IMR-90 (cell line): Measurements from ENCODE around the gene TDRD3. TPM values are rescaled to one million over a fixed set of nuclear protein-coding genes. Genes with fewer than 3 reads are reported as not detected.

Experiments
- ATAC-seq: fragments of 200-7000 bp; cut with Tn5 transposase; 2 replicates; pipeline ENCODE4 v1.9.1; 2020; ENCODE audit warnings: low read depth, mild to moderate bottlenecking, moderate library complexity
- BruUV-seq: library from RNA; stranded (reverse); fragments of 400-500 nt; replicated peaks from 2 replicates; lab custom pipeline; 2021; lab: Mats Ljungman, UMichigan
- CTCF ChIA-PET: fragments of 300-600 bp; formaldehyde crosslinking; extraction: SDS; loops from one replicate; lab custom pipeline; 2021; ENCODE audit warnings: antibody characterized with exemption; lab: Yijun Ruan, JAX
- POLR2A ChIA-PET: fragments of 300-600 bp; sonication (Branson Sonifier 250); formaldehyde crosslinking; loops from one replicate; lab custom pipeline; 2022; ENCODE audit warnings: antibody characterized with exemption; ENCODE audit not compliant: unreplicated experiment; lab: Charles Lee
- DNase-seq: peaks from one replicate; pipeline ENCODE4 v3.0.0; 2013
- H2AFZ ChIP-seq: replicated peaks from 2 replicates; pipeline ENCODE3; 2013; ENCODE audit warnings: low read length, mild to moderate bottlenecking; ENCODE audit not compliant: poor library complexity
- H2AK5ac ChIP-seq: 2 replicates; pipeline ENCODE4 v1.6.1; 2013; ENCODE audit warnings: low read depth, low read length, inconsistent platforms
- H2AK9ac ChIP-seq: replicated peaks from 2 replicates; pipeline ENCODE3; 2013; ENCODE audit warnings: mild to moderate bottlenecking, low read depth, low read length, moderate library complexity; ENCODE audit not compliant: poor library complexity
- H2BK120ac ChIP-seq: 2 replicates; pipeline ENCODE4 v1.6.1; 2013; ENCODE audit warnings: low read depth, low read length, inconsistent platforms
- H2BK15ac ChIP-seq: 3 replicates; pipeline ENCODE4 v1.6.1; 2013; ENCODE audit warnings: low read depth, low read length, inconsistent platforms
- H2BK20ac ChIP-seq: 2 replicates; pipeline ENCODE4 v1.6.1; 2013; ENCODE audit warnings: low read depth, mild to moderate bottlenecking, inconsistent platforms, low read length, moderate library complexity
- H2BK5ac ChIP-seq: 2 replicates; pipeline ENCODE4 v1.6.1; 2013; ENCODE audit warnings: mild to moderate bottlenecking, low read depth, low read length, inconsistent platforms; ENCODE audit not compliant: poor library complexity, severe bottlenecking
- H3K14ac ChIP-seq: replicated peaks from 2 replicates; pipeline ENCODE4 v1.6.1; 2013; ENCODE audit warnings: low read depth, low read length, inconsistent platforms
- H3K18ac ChIP-seq: 2 replicates; pipeline ENCODE4 v1.6.1; 2013; ENCODE audit warnings: low read depth, low read length, control low read depth
- H3K23ac ChIP-seq: 2 replicates; pipeline ENCODE4 v1.6.1; 2013; ENCODE audit warnings: low read depth, low read length, inconsistent platforms
- H3K27ac ChIP-seq: 2 replicates; pipeline ENCODE4 v1.5.1; 2013; ENCODE audit warnings: mild to moderate bottlenecking, control low read depth, low read length; ENCODE audit not compliant: insufficient read depth
- H3K27me3 ChIP-seq: 2 replicates; pipeline ENCODE4 v1.6.1; 2013; ENCODE audit warnings: low read length; ENCODE audit not compliant: control insufficient read depth, insufficient read depth
- H3K36me3 ChIP-seq: 2 replicates; pipeline ENCODE4 v1.6.1; 2013; ENCODE audit warnings: low read length, mixed read lengths; ENCODE audit not compliant: control insufficient read depth, insufficient read depth
- H3K4ac ChIP-seq: 2 replicates; pipeline ENCODE4 v1.6.1; 2013; ENCODE audit warnings: low read depth, low read length, inconsistent platforms
- H3K4me1 ChIP-seq: 2 replicates; pipeline ENCODE4 v1.6.1; 2013; ENCODE audit warnings: low read length, mixed read lengths; ENCODE audit not compliant: control insufficient read depth, insufficient read depth
- H3K4me2 ChIP-seq: 2 replicates; pipeline ENCODE4 v1.6.1; 2013; ENCODE audit warnings: low read depth, mild to moderate bottlenecking, control low read depth, low read length, moderate library complexity
- H3K4me3 ChIP-seq: 2 replicates; pipeline ENCODE4 v1.5.1; 2013; ENCODE audit warnings: low read depth, mild to moderate bottlenecking, control low read depth, low read length, moderate library complexity; ENCODE audit not compliant: insufficient read depth
- H3K56ac ChIP-seq: 2 replicates; pipeline ENCODE4 v1.6.1; 2013; ENCODE audit warnings: low read length, inconsistent platforms; ENCODE audit not compliant: insufficient read depth; ENCODE audit errors: extremely low read depth
- H3K79me1 ChIP-seq, 2 experiments: 2 replicates each; pipeline ENCODE4 v1.6.1; 2013; ENCODE audit warnings: low read length in 2 of 2, inconsistent platforms in 1 of 2, low read depth in 1 of 2
- H3K9ac ChIP-seq: 2 replicates; pipeline ENCODE4 v1.6.1; 2013; ENCODE audit warnings: low read depth, low read length, control low read depth
- H3K9me1 ChIP-seq: 2 replicates; pipeline ENCODE4 v1.6.1; 2013; ENCODE audit warnings: low read length, inconsistent platforms; ENCODE audit not compliant: insufficient read depth
- H3K9me3 ChIP-seq: 2 replicates; pipeline ENCODE4 v1.6.1; 2013; ENCODE audit warnings: low read length; ENCODE audit not compliant: control insufficient read depth, insufficient read depth
- H4K20me1 ChIP-seq: 2 replicates; pipeline ENCODE4 v1.6.1; 2013; ENCODE audit warnings: low read length, inconsistent platforms; ENCODE audit not compliant: insufficient read depth
- H4K5ac ChIP-seq: 2 replicates; pipeline ENCODE4 v1.6.1; 2013; ENCODE audit warnings: mild to moderate bottlenecking, low read depth, low read length, control low read depth
- H4K8ac ChIP-seq, 2 experiments: 2 replicates each; pipeline ENCODE4 v1.6.1; 2013; ENCODE audit warnings: low read depth in 2 of 2, low read length in 2 of 2, control low read depth in 1 of 2, inconsistent platforms in 1 of 2
- H4K91ac ChIP-seq: 2 replicates; pipeline ENCODE4 v1.6.1; 2013; ENCODE audit warnings: low read depth, low read length, inconsistent platforms; ENCODE audit not compliant: insufficient read depth
- CTCF ChIP-seq: conservative IDR thresholded peaks from 2 replicates; pipeline ENCODE4 v1.5.1; 2012; ENCODE audit warnings: mild to moderate bottlenecking, low read depth, low read length, improper control_type of control experiment
- FOS ChIP-seq: fragments of 150-350 bp; IDR thresholded peaks from 2 replicates; pipeline ENCODE4 v1.6.1; 2016; ENCODE audit warnings: low read depth, low read length
- MAZ ChIP-seq: IDR thresholded peaks from 2 replicates; pipeline ENCODE4 v1.6.1; 2012; ENCODE audit warnings: low read depth, mild to moderate bottlenecking, low read length, improper control_type of control experiment, moderate library complexity, borderline replicate concordance
- MXI1 ChIP-seq: IDR thresholded peaks from 2 replicates; pipeline ENCODE4 v1.6.1; 2012; ENCODE audit warnings: low read depth, mild to moderate bottlenecking, low read length, moderate library complexity, borderline replicate concordance
- POLR2A ChIP-seq: IDR thresholded peaks from 2 replicates; pipeline ENCODE4 v1.6.1; 2012; ENCODE audit warnings: mild to moderate bottlenecking, low read depth, low read length
- RAD21 ChIP-seq: IDR thresholded peaks from 2 replicates; pipeline ENCODE4 v1.6.1; 2012; ENCODE audit warnings: low read length, improper control_type of control experiment
- RCOR1 ChIP-seq: IDR thresholded peaks from 2 replicates; pipeline ENCODE4 v1.6.1; 2012; ENCODE audit warnings: mild to moderate bottlenecking, low read length, improper control_type of control experiment; ENCODE audit not compliant: insufficient replicate concordance
- RFX5 ChIP-seq: IDR thresholded peaks from 2 replicates; pipeline ENCODE4 v1.8.0; 2012; ENCODE audit warnings: low read depth, mild to moderate bottlenecking, low read length, moderate library complexity
- SMC3 ChIP-seq: fragments of 150-350 bp; IDR thresholded peaks from 2 replicates; pipeline ENCODE4 v1.6.1; 2016; ENCODE audit warnings: low read depth, mild to moderate bottlenecking, antibody characterized with exemption, low read length, moderate library complexity
- WGBS, 2 experiments: methylation state at CpG; one replicate each; pipeline versions ENCODE4 v1.1.5 to v1.1.7; 2013; ENCODE audit warnings: missing lambda C conversion rate in 2 of 2; ENCODE audit not compliant: insufficient read length in 1 of 2; ENCODE audit errors: extremely low coverage in 2 of 2; 5-methylcytosine and 5-hydroxymethylcytosine counted together
- dilution Hi-C: fragments of 300-500 bp; cut with HindIII; formaldehyde crosslinking; loops from one replicate; pipeline ENCODE4 v1.14.3; 2018; ENCODE audit warnings: low sequenced_read_pairs; ENCODE audit not compliant: unreplicated experiment
- in situ Hi-C: fragments of 300-500 bp; cut with MboI; formaldehyde crosslinking; loops from 3 replicates; pipeline ENCODE4 v1.14.3; 2019; ENCODE audit warnings: low sequenced_read_pairs, inconsistent platforms, mixed read lengths
- intact Hi-C: fragments of 100-400 bp; cut with micrococcal nuclease; formaldehyde crosslinking; loops from 2 replicates; pipeline ENCODE4 v1.10.0; 2022
- polyA plus RNA-seq, 3 experiments: library from polyadenylated mRNA; depleted of rRNA; stranded (reverse); fragments of >200 nt; gene quantifications; 2 replicates each; pipeline ENCODE4 v1.2.3, GENCODE V29; 2012; ENCODE audit warnings: low replicate concordance in 1 of 3
- total RNA-seq: library from RNA; depleted of rRNA; stranded (reverse); fragments of >200 nt; gene quantifications from 2 replicates; pipeline ENCODE4 v1.2.3, GENCODE V29; 2012

The TDRD3 gene
- total and polyA plus RNA-seq, 2 of the 4 experiments (the other 2 are of a cell fraction), result 3.9 to 12.0 TPM

- Histone ChIP-seq H3K4me2 (no peak overlapping the region), H3K18ac (no peak overlapping the region), H4K8ac (no peak overlapping the region), H3K23ac (no peak overlapping the region), H2BK15ac (no peak overlapping the region), H4K91ac (no peak overlapping the region), H2BK20ac (no peak overlapping the region), H3K9me1 (no peaks in the 10 kb centered on the region), H3K27ac (no peak overlapping the region), H3K56ac (no peak overlapping the region), H3K14ac (no peak overlapping the region), H2AK9ac (no peak overlapping the region), H4K20me1 (peaks cover 2% of the 10 kb centered on the region; the same call in 1 of the 2 replicates), H2AFZ (no peak overlapping the region), H2AK5ac (no peak overlapping the region), H3K27me3 (no peaks in the 10 kb centered on the region), H3K4me3 (no peak overlapping the region), H4K5ac (no peak overlapping the region), H3K4ac (no peak overlapping the region), H3K9ac (no peak overlapping the region), H2BK120ac (no peak overlapping the region), H2BK5ac (no peak overlapping the region), H3K36me3 (no peaks in the 10 kb centered on the region), H3K4me1 (no peaks in the 10 kb centered on the region), H3K9me3 (no peaks in the 10 kb centered on the region), H3K79me1 (peaks cover 8 to 17% of the 10 kb centered on the region in 2 experiments)
- in situ Hi-C loops, result no loop called here
- WGBS, 2 experiments, result 43% methylated on average over 1 of the region's 3 CpGs; no CpG with 5 or more reads in 1 of the 2 experiments
- intact Hi-C loops, result no loop called here
- dilution Hi-C loops, result no loop called here
- no TSS peak for BruUV-seq
- TF ChIP-seq RCOR1 (no peak), SMC3 (no peak), MXI1 (no peak), CTCF (no peak), POLR2A (no peak), RAD21 (no peak), FOS (no peak), RFX5 (no peak), MAZ (no peak)
- ATAC-seq, result no peak
- no peak for DNase-seq
- ChIA-PET CTCF (no interaction called here), POLR2A (no interaction called here)
These were observed 13.3 kb downstream of the TDRD3 start for GRCh38 chr13:60410299-60410698.
